Measurements from ENCODE around the gene SERF1B.
"Not testable (repeated sequence)": the region's sequence is repeated elsewhere in the genome, so short reads cannot be mapped to it uniquely, and the experiment has no call there.

SERF1B gene

DNA sequence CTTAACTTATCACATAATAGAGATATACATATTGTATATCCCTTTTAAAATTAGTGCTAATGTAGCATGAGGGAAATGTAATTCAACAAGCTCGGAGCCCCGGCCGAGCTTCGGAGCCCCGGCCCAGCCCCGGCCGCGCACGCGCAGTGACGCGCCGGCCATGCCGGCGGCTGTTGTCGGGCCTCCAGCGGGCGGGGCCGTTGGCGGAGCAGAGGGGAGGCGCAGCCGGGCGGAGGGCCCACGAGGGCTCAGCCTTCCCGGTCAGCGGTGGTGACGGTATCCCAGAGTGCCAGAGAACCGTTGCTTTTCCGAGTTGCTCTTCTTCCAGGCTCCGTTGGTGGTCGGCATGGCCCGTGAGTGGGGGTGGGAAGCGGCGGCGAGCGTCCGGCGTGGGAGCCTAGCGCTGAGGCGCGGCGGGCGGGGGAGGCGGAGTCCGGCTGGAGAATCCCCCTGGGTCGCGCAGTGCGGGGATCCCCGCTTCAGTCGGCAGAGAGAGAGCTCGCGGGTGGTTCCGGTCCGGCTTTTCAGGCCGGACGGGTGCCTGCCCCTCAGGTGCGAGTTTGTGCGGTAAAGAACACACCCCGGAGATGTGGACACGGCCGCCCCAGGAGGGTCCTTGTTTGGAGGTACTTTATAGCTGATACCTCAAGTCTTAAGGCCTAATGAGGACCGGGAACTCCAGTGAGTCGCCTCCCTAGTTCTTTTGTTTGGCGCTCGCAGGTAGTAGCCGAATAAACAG, at the start of gene SERF1B:
TSS of gene SERF1B (plus strand) at position 146 of the 739 bp plus-strand sequence. CDS start at position 347, 201 bp downstream.
- not testable (repeated sequence) for DNase-seq (ENCODE audit: low spot score)

DNA sequence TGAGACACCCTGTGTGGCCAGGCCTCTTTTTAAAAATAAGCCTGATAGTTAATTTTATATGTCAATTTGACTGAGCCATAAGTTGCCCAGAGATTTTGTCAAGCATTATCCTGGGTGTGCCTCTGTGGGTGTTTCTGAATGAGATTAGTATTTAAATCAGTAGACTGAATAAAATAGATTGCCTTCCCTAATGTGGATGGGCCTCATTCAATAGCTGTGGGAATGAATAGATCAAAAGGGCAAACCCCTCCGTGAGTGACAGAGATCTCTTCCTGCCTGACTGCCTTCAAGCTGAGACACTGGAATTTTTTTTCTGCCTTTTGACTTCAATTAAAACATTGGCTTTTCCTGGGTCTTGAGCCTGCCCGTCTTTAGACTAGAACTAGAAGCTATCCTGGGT, 33.3 kb upstream of the SERF1B start:
- DNase-seq (ENCODE audit: low spot score): not testable (repeated sequence)

DNA sequence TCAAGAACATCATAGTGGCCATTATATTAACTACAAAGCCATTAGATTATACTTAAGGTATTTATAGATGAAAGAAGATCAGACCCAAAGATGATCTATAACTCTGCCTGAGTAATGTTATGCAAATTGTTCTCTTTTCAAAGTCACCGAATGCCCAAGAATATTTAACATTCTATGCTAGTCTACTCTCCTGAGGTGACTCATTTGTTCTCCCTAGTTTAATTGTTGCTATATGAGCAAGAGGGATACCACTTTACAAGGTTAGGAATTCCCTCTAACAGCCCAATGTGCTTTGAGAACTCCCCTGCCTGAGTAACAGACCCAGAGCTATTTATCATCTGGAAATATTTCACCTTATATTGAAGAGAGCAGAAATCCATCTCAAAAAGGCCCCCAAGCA, 29.5 kb upstream of the SERF1B start:
- DNase-seq (ENCODE audit: low spot score): not testable (repeated sequence)

DNA sequence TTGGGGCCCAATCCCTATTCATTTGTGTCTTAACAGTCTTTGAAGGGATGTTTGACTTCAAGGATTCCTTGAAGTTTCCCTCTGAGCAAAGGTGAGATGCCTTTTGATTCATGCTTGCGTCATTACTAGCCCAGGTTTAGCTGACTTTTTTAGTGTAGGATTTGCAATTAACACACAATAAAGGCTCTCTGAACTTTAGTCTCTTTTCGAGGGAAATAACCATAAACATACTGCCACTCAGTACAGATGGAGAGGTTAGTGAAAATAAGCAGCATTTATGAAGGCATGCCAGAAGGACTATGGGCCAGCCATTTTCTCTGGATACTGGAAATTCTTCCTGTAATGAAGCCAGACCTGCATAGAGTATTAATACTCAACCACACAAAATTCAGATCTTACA, 4.4 kb upstream of the SERF1B start:
- not testable (repeated sequence) for DNase-seq (ENCODE audit: low spot score)

DNA sequence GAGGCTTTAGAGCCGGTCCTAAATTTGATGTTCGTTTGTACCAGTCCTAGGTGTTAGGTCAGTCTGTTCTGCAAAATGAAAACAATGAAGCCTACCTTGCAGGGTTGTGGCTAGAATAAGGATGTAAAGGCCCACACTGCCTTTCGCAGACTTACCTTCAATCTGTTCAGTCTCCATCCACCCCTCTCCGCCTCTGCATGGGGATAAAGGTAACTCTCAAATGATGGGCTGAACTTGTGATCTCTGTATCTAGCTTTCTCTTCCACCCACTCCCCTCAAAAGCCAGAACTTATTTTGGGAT, 744 bp downstream of the SERF1B start:
- not testable (repeated sequence) for DNase-seq (ENCODE audit: low spot score)

DNA sequence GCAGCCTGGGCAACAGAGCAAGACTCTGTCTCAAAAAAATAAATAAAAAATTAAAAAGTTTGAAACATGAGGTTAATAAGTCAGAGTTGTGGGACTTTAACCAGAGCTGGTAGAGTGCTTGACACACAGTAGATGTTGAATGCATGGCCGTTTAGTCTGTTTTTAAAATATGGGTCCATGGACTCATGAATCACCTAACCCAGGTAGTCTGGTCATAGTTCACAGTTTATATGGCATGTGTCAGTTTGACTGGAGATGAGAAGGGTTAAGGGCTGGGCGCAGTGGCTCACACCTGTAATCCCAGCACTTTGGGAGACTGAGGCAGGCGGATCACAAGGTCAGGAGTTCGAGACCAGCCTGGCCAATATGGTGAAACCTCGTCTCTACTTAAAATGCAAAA, 6.2 kb downstream of the SERF1B start:
- not testable (repeated sequence) for DNase-seq (ENCODE audit: low spot score)

DNA sequence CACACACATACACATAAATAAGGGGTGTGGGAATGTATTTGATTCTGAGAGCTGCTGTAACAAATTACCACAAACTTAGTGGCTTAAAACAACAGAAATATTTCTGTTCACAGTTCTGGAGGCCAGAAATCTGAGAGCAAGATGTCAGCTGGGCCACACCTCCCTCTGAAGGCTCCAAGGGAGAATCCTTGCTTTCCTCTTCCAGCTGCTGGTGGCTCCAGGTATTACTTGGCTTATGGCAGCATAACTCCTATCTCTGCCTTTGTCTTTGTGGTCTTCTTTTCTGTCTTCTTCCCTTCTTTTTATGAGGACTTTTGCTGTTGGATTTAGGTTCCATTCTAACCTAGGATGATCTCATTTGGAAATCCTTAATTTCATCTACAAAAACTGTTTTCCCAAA, 16.4 kb downstream of the SERF1B start:
- DNase-seq (ENCODE audit: low spot score): not testable (repeated sequence)

DNA sequence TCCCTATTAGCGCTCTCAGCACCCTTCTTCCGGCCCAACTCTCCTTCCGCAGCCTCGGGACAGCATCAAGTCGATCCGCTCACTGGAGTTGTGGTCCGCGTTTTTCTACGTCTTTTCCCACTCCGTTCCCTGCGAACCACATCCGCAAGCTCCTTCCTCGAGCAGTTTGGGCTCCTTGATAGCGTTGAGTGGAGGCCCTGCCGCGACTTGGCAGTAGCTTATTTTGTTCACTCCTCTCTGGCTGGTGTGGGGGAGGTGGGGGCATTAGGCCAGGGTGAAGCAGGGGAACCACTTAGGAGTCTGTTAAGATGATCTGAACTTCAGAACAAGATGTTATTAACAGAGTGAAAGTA, 24.7 kb downstream of the SERF1B start:
- DNase-seq (ENCODE audit: low spot score): not testable (repeated sequence)

DNA sequence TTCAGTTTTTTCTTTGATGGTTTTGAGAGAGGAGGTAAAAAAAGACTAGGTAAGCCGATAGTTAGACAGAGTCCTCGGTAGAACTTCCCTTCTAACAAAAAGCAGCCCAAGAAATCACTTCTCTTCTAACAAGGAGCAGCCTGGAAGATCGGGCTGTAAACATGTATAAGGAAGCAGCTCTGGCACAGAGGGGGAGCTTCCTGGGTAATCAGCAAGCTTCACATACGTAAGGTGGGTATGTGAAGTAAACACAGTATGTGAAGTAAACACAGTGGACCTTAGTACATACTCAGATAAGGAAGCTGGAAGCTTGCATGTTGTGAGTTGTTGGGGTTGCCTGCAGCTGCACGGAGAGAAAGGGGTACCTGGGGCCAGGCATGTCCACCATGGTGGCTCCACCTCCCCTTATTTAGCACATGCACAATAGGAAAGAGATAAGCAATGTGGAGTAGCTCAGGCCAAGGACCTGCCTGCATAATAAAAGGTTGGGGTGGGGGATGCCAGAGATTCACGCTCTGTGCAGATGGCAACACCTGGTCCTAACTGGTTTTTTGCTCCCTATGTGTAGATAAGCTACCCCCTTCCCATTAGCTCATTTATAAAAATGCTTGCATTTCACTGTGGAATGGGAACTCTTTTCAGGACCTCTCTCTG, 31.4 kb downstream of the SERF1B start:
- DNase-seq (ENCODE audit: low spot score): not testable (repeated sequence)

DNA sequence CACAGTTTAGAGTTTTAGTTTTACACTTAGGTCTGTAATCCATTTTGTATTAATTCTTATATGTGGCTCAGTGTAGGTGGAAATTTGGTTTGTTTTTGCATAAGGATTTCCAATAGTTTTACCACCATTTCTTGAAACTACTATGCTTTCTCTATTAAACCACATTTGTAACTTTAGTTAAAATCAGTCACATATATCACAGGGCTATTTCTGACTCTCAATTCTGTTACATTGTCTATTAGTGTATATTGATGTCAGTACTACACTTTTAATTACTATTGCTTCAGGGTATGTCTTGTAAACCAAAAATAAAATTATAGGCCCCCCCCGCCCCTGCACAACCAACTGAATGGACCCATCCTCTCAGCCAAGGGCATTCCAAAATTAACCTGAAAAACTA, 32.1 kb downstream of the SERF1B start:
- not testable (repeated sequence) for DNase-seq (ENCODE audit: low spot score)

DNA sequence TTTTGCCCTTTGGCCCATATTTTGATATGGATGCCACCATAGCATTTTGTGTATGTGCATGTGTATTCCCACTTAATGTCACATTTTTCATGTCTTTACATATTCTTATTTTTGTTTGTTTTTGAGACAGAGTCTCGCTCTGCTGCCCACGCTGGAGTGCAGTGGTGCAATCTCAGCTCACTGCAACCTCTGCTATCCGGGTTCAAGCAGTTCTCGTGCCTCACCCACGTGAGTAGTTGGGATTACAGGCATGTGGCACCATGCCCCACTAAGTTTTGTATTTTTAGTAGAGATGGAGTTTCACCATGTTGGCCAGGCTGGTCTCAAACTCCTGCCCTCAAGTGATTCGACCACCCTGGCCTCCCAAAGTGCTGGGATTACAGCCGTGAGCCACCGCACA, 52.6 kb downstream of the SERF1B start:
- not testable (repeated sequence) for DNase-seq (ENCODE audit: low spot score)

DNA sequence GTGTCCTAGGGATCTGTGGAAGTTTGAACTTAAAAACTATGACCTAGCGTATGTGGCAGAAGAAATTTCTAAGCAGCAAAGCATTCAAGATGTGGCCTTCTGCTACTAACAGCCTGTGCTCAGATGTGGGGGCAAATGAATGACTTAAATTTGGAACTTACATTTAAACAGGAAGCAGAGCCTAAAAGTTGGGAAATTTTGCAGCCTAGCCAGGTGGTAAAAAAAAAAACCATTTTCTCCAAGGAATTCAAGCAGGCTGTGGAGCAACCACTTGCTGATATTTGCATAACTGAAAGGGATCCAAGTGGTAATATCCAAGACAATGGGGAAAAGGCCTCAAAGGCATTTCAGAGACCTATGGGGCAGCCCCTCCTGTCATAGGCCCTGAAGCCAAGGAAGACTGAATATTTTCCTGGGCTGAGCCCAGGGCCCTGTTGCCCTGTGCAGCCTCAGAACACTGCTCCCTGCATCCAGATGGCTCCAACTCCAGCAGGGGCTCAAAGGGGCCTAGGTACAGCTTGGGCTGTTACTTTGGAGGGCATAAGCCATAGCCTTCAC, 63.9 kb downstream of the SERF1B start:
- DNase-seq (ENCODE audit: low spot score): not testable (repeated sequence)

DNA sequence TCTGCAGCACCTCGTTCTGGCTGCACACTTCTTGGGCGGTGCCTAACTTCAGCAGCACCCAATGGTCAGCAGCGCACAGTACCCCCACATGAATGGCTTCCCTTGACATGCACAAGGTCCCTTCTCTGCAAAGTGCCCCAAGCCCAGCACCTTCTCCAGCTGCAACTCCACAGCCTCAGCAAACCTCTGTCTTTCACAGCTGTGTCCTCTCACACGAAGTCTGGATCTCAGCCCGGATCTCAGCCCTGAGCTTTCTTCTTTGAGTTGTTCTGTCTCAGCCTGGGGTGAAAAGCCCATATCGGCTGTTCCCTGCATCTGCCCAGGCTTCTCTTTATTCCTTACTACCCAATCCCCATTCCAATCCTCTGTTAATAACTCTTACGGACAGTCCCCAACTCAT, 66.7 kb downstream of the SERF1B start:
- DNase-seq (ENCODE audit: low spot score): not testable (repeated sequence)

Measured in AG08396 (cell line).